MM.1S (cell line): ENCODE measurements around the gene NTF3.

Source experiments
- DNase-seq: peaks from one replicate; pipeline ENCODE4 v3.0.0-alpha.2; 2015
- H2AFZ ChIP-seq: fragments of 300-600 bp; sonication (generic); 2 replicates; pipeline ENCODE4 v1.6.0; 2016; ENCODE audit warnings: antibody characterized with exemption, low read length
- H3F3A ChIP-seq: fragments of 300-600 bp; sonication (generic); 2 replicates; pipeline ENCODE4 v1.6.1; 2016; ENCODE audit warnings: mild to moderate bottlenecking, antibody characterized with exemption, low read length, moderate library complexity, mixed read lengths; ENCODE audit not compliant: insufficient read depth
- H3K27ac ChIP-seq: fragments of 300-600 bp; sonication (generic); 2 replicates; pipeline ENCODE4 v1.5.1; 2016; ENCODE audit warnings: mild to moderate bottlenecking, low read length
- H3K27me3 ChIP-seq: fragments of 300-600 bp; sonication (generic); replicated peaks from 2 replicates; pipeline ENCODE4 v1.6.0; 2016; ENCODE audit warnings: low read length; ENCODE audit not compliant: insufficient read depth
- H3K36me3 ChIP-seq: fragments of 300-600 bp; sonication (generic); replicated peaks from 2 replicates; pipeline ENCODE4 v1.6.1; 2016; ENCODE audit warnings: mild to moderate bottlenecking, low read length, mixed read lengths; ENCODE audit not compliant: insufficient read depth
- H3K4me1 ChIP-seq: fragments of 300-600 bp; sonication (generic); 2 replicates; pipeline ENCODE4 v1.6.1; 2016; ENCODE audit warnings: low read length, mixed read lengths
- H3K4me2 ChIP-seq: fragments of 300-600 bp; sonication (generic); 2 replicates; pipeline ENCODE4 v1.6.0; 2016; ENCODE audit warnings: low read depth, low read length
- H3K4me3 ChIP-seq: fragments of 300-600 bp; sonication (generic); 2 replicates; pipeline ENCODE4 v1.5.1; 2016; ENCODE audit warnings: low read length, mixed read lengths
- H3K79me2 ChIP-seq: fragments of 300-600 bp; sonication (generic); 2 replicates; pipeline ENCODE4 v1.6.1; 2016; ENCODE audit warnings: mixed run types, low read length, mixed read lengths
- H3K9ac ChIP-seq: fragments of 300-600 bp; sonication (generic); 2 replicates; pipeline ENCODE4 v1.6.1; 2016; ENCODE audit warnings: low read length, mixed read lengths
- H3K9me2 ChIP-seq: fragments of 300-600 bp; sonication (generic); replicated peaks from 2 replicates; pipeline ENCODE4 v1.6.1; 2016; ENCODE audit warnings: mild to moderate bottlenecking, low read length, mixed read lengths; ENCODE audit not compliant: insufficient read depth
- H3K9me3 ChIP-seq: fragments of 300-600 bp; sonication (generic); replicated peaks from 2 replicates; pipeline ENCODE4 v1.6.1; 2016; ENCODE audit warnings: mild to moderate bottlenecking, low read length, mixed read lengths; ENCODE audit not compliant: insufficient read depth
- H4K20me1 ChIP-seq: fragments of 300-600 bp; sonication (generic); 2 replicates; pipeline ENCODE4 v1.6.1; 2016; ENCODE audit warnings: mild to moderate bottlenecking, low read length, moderate library complexity, mixed read lengths; ENCODE audit not compliant: insufficient read depth
- CTCF ChIP-seq: fragments of 300-600 bp; sonication (generic); IDR thresholded peaks from 2 replicates; pipeline ENCODE4 v1.5.1; 2016; ENCODE audit warnings: antibody characterized with exemption, low read length, mixed read lengths
- EZH2 ChIP-seq: fragments of 300-600 bp; sonication (generic); optimal IDR thresholded peaks from 2 replicates; pipeline ENCODE3; 2017; ENCODE audit warnings: low read depth, mild to moderate bottlenecking, antibody characterized with exemption, low read length, mixed read lengths
- EZH2phosphoT487 ChIP-seq: fragments of 300-600 bp; sonication (generic); IDR thresholded peaks from 2 replicates; pipeline ENCODE4 v1.6.1; 2018; ENCODE audit warnings: antibody characterized with exemption, low read length

The NTF3 gene

GRCh38 chr12:5509102-5509501, 77.2 kb downstream of the NTF3 start:
- H3K36me3 ChIP-seq: no peaks in the 10 kb centered on the region
- no peak for DNase-seq
- H3K9ac ChIP-seq: no peak overlapping the region
- H3K79me2 ChIP-seq: no peaks in the 10 kb centered on the region
- no peaks in the 10 kb centered on the region for H3K9me3 ChIP-seq
- no peak overlapping the region for H3K27ac ChIP-seq
- no peak for TF ChIP-seq CTCF
- TF ChIP-seq EZH2phosphoT487: no peak
- no peak for TF ChIP-seq EZH2
- no peak overlapping the region for H2AFZ ChIP-seq
- H3K9me2 ChIP-seq: no peaks in the 10 kb centered on the region
- no peaks in the 10 kb centered on the region for H3F3A ChIP-seq
- H3K27me3 ChIP-seq: no peaks in the 10 kb centered on the region
- H4K20me1 ChIP-seq: no peaks in the 10 kb centered on the region
- no peaks in the 10 kb centered on the region for H3K4me1 ChIP-seq
- no peak overlapping the region for H3K4me2 ChIP-seq
- H3K4me3 ChIP-seq: no peak overlapping the region

- Histone ChIP-seq H3K27ac (no peak overlapping the region), H3K4me3 (no peak overlapping the region), H3K4me1 (no peaks in the 10 kb centered on the region), H4K20me1 (no peaks in the 10 kb centered on the region), H3K27me3 (no peaks in the 10 kb centered on the region), H3K9me2 (no peaks in the 10 kb centered on the region), H2AFZ (no peak overlapping the region), H3K9me3 (no peaks in the 10 kb centered on the region), H3K36me3 (no peaks in the 10 kb centered on the region), H3K4me2 (no peak overlapping the region), H3K79me2 (no peaks in the 10 kb centered on the region), H3F3A (no peaks in the 10 kb centered on the region), H3K9ac (no peak overlapping the region)
- no peak for DNase-seq
- no peak for TF ChIP-seq CTCF
- TF ChIP-seq EZH2phosphoT487: no peak
- no peak for TF ChIP-seq EZH2
Observed at GRCh38 chr12:5509557-5509956, 77.6 kb downstream of the NTF3 start.

GRCh38 chr12:5510251-5510805, 78.4 kb downstream of the NTF3 start:
- no peaks in the 10 kb centered on the region for H3K36me3 ChIP-seq
- no peaks in the 10 kb centered on the region for H3K9me3 ChIP-seq
- H3K27ac ChIP-seq: no peak overlapping the region
- TF ChIP-seq EZH2: no peak
- TF ChIP-seq EZH2phosphoT487: no peak
- no peaks in the 10 kb centered on the region for H3K79me2 ChIP-seq
- DNase-seq: no peak
- H3K27me3 ChIP-seq: no peaks in the 10 kb centered on the region
- no peaks in the 10 kb centered on the region for H3K4me1 ChIP-seq
- H3K4me2 ChIP-seq: no peak overlapping the region
- no peak overlapping the region for H3K9ac ChIP-seq
- H2AFZ ChIP-seq: no peak overlapping the region
- H3K9me2 ChIP-seq: no peaks in the 10 kb centered on the region
- H3F3A ChIP-seq: no peaks in the 10 kb centered on the region
- no peak overlapping the region for H3K4me3 ChIP-seq
- H4K20me1 ChIP-seq: no peaks in the 10 kb centered on the region

- Histone ChIP-seq H3K27ac (no peak overlapping the region), H3F3A (no peaks in the 10 kb centered on the region), H3K4me2 (no peak overlapping the region), H4K20me1 (no peaks in the 10 kb centered on the region), H3K4me3 (no peak overlapping the region), H3K9me2 (no peaks in the 10 kb centered on the region), H3K9me3 (no peaks in the 10 kb centered on the region), H3K9ac (no peak overlapping the region), H3K36me3 (no peaks in the 10 kb centered on the region), H3K27me3 (no peaks in the 10 kb centered on the region), H2AFZ (no peak overlapping the region), H3K79me2 (no peaks in the 10 kb centered on the region), H3K4me1 (no peaks in the 10 kb centered on the region)
- TF ChIP-seq EZH2 (no peak), EZH2phosphoT487 (no peak), CTCF (no peak)
- DNase-seq: no peak
Observed at GRCh38 chr12:5511256-5511643, 79.3 kb downstream of the NTF3 start.
